ENCODE data around the gene MYDGF.

GRCh38 chr19:4693078-4693350 is 22.9 kb upstream of the MYDGF start:
- TF ChIP-seq POLR2AphosphoS5 (IDR thresholded peaks at IDR 0.05) (no peak), CTCF (IDR thresholded peaks at IDR 0.05) (no peak), POLR2A (IDR thresholded peaks at IDR 0.05; ENCODE audit: low read depth) (no peak), EP300 (IDR thresholded peaks at IDR 0.05) (no peak)

Measured in esophagus muscularis mucosa (tissue), 4 donors.